Smooth muscle cell (in vitro differentiated cells): ENCODE data around the gene PGLYRP3. TPM values are rescaled to one million over a fixed set of nuclear protein-coding genes. Genes with fewer than 3 reads are reported as not detected.

Source experiments
- DNase-seq: peaks from one replicate; lab custom pipeline; 2025; ENCODE audit not compliant: unreplicated experiment; lab: John Stamatoyannopoulos, UW
- H2AFZ ChIP-seq: fragments of 200-600 bp; sonication (generic); 2 replicates; pipeline ENCODE4 v1.6.0; 2016; ENCODE audit warnings: antibody characterized with exemption, low read depth, mild to moderate bottlenecking
- H3F3A ChIP-seq: fragments of 200-600 bp; sonication (generic); 2 replicates; pipeline ENCODE4 v1.6.0; 2017; ENCODE audit warnings: antibody characterized with exemption, low read depth
- H3K27ac ChIP-seq: fragments of 200-600 bp; sonication (generic); 2 replicates; pipeline ENCODE4 v1.5.1; 2016; ENCODE audit warnings: low read depth, mild to moderate bottlenecking
- H3K27me3 ChIP-seq: fragments of 200-600 bp; sonication (generic); 2 replicates; pipeline ENCODE4 v1.6.1; 2016; ENCODE audit warnings: low read depth, mild to moderate bottlenecking
- H3K36me3 ChIP-seq: fragments of 200-600 bp; sonication (generic); 2 replicates; pipeline ENCODE4 v1.5.1; 2016; ENCODE audit warnings: low read depth
- H3K4me1 ChIP-seq: fragments of 200-600 bp; sonication (generic); 2 replicates; pipeline ENCODE4 v1.5.1; 2016; ENCODE audit warnings: low read depth
- H3K4me2 ChIP-seq: fragments of 200-600 bp; sonication (generic); 2 replicates; pipeline ENCODE4 v1.6.0; 2016; ENCODE audit warnings: mild to moderate bottlenecking
- H3K4me3 ChIP-seq: fragments of 200-600 bp; sonication (generic); 2 replicates; pipeline ENCODE4 v1.5.1; 2016; ENCODE audit warnings: mild to moderate bottlenecking
- H3K79me2 ChIP-seq: fragments of 200-600 bp; sonication (generic); 2 replicates; pipeline ENCODE4 v1.6.0; 2016; ENCODE audit warnings: low read depth, mild to moderate bottlenecking
- H3K9ac ChIP-seq: fragments of 200-600 bp; sonication (generic); 2 replicates; pipeline ENCODE4 v1.6.0; 2016; ENCODE audit warnings: low read depth
- H3K9me3 ChIP-seq: fragments of 200-600 bp; sonication (generic); replicated peaks from 2 replicates; pipeline ENCODE4 v1.5.1; 2016; ENCODE audit warnings: low read depth
- H4K20me1 ChIP-seq: fragments of 200-600 bp; sonication (generic); 2 replicates; pipeline ENCODE4 v1.6.0; 2016; ENCODE audit warnings: low read depth
- WGBS: methylation state at CpG from one replicate; pipeline ENCODE4 v1.1.7; 2016; ENCODE audit warnings: low lambda C conversion rate; 5-methylcytosine and 5-hydroxymethylcytosine counted together
- polyA plus RNA-seq: library from polyadenylated mRNA; unstranded; fragments of >200 nt; fragmentation: Nextera tagmentation; extraction: Ambion mirVana; gene quantifications from 2 replicates; pipeline ENCODE4 v1.2.1, GENCODE V29; 2016
- total RNA-seq: library from RNA; depleted of rRNA; stranded (reverse); fragments of >200 nt; gene quantifications from 2 replicates; pipeline ENCODE4 v1.2.3, GENCODE V29; 2014
- TF ChIP-seq, protein P1 (sequence below): fragments of 200-600 bp; sonication (generic); IDR thresholded peaks from 2 replicates; pipeline ENCODE4 v1.5.1; 2017; ENCODE audit warnings: borderline replicate concordance, mild to moderate bottlenecking, antibody characterized with exemption; ENCODE audit not compliant: insufficient read depth, poor library complexity, severe bottlenecking

Gene PGLYRP3
- total and polyA plus RNA-seq, 2 experiments from 2014 or later: 0.31 TPM; not detected in 1

- H3K27me3 ChIP-seq: no peaks in the 10 kb centered on the region
- no peak overlapping the region for H3K4me3 ChIP-seq
- WGBS: 71% methylated on average over 8 of the region's 8 CpGs
- H3K36me3 ChIP-seq: no peaks in the 10 kb centered on the region
- no peaks in the 10 kb centered on the region for H4K20me1 ChIP-seq
- no peak overlapping the region for H3K9ac ChIP-seq
- no peak overlapping the region for H3K4me2 ChIP-seq
- TF ChIP-seq, protein P1, sequence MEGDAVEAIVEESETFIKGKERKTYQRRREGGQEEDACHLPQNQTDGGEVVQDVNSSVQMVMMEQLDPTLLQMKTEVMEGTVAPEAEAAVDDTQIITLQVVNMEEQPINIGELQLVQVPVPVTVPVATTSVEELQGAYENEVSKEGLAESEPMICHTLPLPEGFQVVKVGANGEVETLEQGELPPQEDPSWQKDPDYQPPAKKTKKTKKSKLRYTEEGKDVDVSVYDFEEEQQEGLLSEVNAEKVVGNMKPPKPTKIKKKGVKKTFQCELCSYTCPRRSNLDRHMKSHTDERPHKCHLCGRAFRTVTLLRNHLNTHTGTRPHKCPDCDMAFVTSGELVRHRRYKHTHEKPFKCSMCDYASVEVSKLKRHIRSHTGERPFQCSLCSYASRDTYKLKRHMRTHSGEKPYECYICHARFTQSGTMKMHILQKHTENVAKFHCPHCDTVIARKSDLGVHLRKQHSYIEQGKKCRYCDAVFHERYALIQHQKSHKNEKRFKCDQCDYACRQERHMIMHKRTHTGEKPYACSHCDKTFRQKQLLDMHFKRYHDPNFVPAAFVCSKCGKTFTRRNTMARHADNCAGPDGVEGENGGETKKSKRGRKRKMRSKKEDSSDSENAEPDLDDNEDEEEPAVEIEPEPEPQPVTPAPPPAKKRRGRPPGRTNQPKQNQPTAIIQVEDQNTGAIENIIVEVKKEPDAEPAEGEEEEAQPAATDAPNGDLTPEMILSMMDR: no peak
- no peak overlapping the region for H2AFZ ChIP-seq
- no peak overlapping the region for H3K27ac ChIP-seq
- no peaks in the 10 kb centered on the region for H3F3A ChIP-seq
- no peaks in the 10 kb centered on the region for H3K4me1 ChIP-seq
- no peak for DNase-seq
- no peaks in the 10 kb centered on the region for H3K9me3 ChIP-seq
- no peaks in the 10 kb centered on the region for H3K79me2 ChIP-seq
Measured at GRCh38 chr1:153292185-153292584, 20.6 kb downstream of the PGLYRP3 start.

DNA sequence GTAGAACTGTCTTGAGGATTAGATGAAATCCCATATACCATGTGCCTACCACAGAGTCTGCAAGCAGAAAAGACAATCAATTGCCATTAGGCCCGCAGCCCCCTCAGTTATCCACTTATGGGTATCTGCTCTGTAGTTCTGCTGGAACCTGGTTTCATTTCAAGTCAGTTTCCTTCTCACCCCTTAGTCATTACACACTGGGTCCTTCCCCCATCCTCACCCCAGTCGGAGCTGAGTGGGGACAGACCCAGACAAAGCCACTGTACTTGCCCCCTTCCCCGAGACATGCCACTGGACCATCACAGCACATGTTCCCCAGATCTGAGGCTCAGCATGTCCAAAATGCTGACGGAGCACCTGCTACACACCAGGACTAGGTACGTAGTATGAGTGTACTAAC, 21.2 kb downstream of the PGLYRP3 start:
- Histone ChIP-seq H3K9me3 (no peaks in the 10 kb centered on the region), H3K27me3 (no peaks in the 10 kb centered on the region), H3K4me2 (no peak overlapping the region), H3K79me2 (no peaks in the 10 kb centered on the region), H2AFZ (no peak overlapping the region), H3K27ac (no peak overlapping the region), H3K36me3 (no peaks in the 10 kb centered on the region), H4K20me1 (no peaks in the 10 kb centered on the region), H3K9ac (no peak overlapping the region), H3K4me1 (no peaks in the 10 kb centered on the region), H3K4me3 (no peak overlapping the region), H3F3A (no peaks in the 10 kb centered on the region)
- TF ChIP-seq, protein P1: no peak
- no peak for DNase-seq
- WGBS: 74% methylated on average over 5 of the region's 5 CpGs

- TF ChIP-seq, protein P1: no peak
- Histone ChIP-seq H2AFZ (no peak overlapping the region), H3F3A (no peaks in the 10 kb centered on the region), H3K9ac (no peak overlapping the region), H3K79me2 (no peaks in the 10 kb centered on the region), H3K27ac (no peak overlapping the region), H3K27me3 (no peaks in the 10 kb centered on the region), H3K4me1 (no peaks in the 10 kb centered on the region), H3K4me2 (no peak overlapping the region), H4K20me1 (no peaks in the 10 kb centered on the region), H3K36me3 (no peaks in the 10 kb centered on the region), H3K9me3 (peaks cover 7% of the 10 kb centered on the region), H3K4me3 (no peak overlapping the region)
- DNase-seq: no peak
- 58% methylated on average over 10 of the region's 11 CpGs for WGBS
Measured at GRCh38 chr1:153288634-153289275, 24.0 kb downstream of the PGLYRP3 start.

DNA sequence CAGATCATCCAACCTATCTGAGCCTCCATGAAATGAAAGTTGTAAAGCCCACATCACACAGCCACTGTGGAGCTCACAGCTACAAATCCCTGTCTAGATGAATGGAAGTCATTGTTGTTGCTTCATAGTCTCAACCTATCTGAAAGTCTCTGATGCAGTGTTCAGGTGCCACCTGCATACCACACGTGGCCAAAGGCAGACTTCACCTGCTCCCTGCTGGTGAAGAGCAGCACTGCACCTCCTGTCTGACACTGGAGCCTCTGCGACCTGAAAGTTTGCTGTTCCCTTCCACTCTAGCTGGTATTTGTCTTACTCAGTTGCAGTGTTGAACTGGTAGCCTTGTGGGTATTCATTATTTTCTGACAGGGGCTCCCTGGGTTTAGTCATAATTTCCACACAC, 34.9 kb downstream of the PGLYRP3 start:
- Histone ChIP-seq H3K4me2 (no peak overlapping the region), H2AFZ (no peak overlapping the region), H3K36me3 (no peaks in the 10 kb centered on the region), H3F3A (no peaks in the 10 kb centered on the region), H3K4me3 (no peak overlapping the region), H3K27me3 (no peaks in the 10 kb centered on the region), H4K20me1 (no peaks in the 10 kb centered on the region), H3K9me3 (no peaks in the 10 kb centered on the region), H3K79me2 (no peaks in the 10 kb centered on the region), H3K9ac (no peak overlapping the region), H3K4me1 (no peaks in the 10 kb centered on the region), H3K27ac (no peak overlapping the region)
- DNase-seq: no peak
- WGBS: 28% methylated on average over 2 of the region's 2 CpGs
- TF ChIP-seq, protein P1: no peak
